Duodenal mucosa (tissue), 2 donors: ENCODE results near the gene FAM124A.
"Not testable (repeated sequence)": the region's sequence is repeated elsewhere in the genome, so short reads cannot be mapped to it uniquely, and the experiment has no call there.

Experiments
- H3K27ac ChIP-seq: one replicate; pipeline ENCODE4 v1.7.0; 2013; ENCODE audit warnings: low read depth, low read length
- H3K27me3 ChIP-seq, 2 donors: one replicate each; pipeline ENCODE4 v1.7.0; 2013; ENCODE audit warnings: low read length in 2 of 2, control low read depth in 1 of 2; ENCODE audit not compliant: insufficient read depth in 2 of 2, control insufficient read depth in 1 of 2
- H3K36me3 ChIP-seq, 2 donors: one replicate each; pipeline ENCODE4 v1.7.0; 2013; ENCODE audit warnings: low read length in 2 of 2, control low read depth in 1 of 2; ENCODE audit not compliant: insufficient read depth in 2 of 2, control insufficient read depth in 1 of 2
- H3K4me1 ChIP-seq, 2 donors: one replicate each; pipeline ENCODE4 v1.7.0; 2013; ENCODE audit warnings: low read length in 2 of 2, control low read depth in 1 of 2; ENCODE audit not compliant: insufficient read depth in 2 of 2, control insufficient read depth in 1 of 2
- H3K4me3 ChIP-seq, 2 donors: one replicate each; pipeline ENCODE4 v1.7.0; 2013; ENCODE audit warnings: low read length in 2 of 2, low read depth in 1 of 2
- H3K9ac ChIP-seq, 2 donors: one replicate each; pipeline ENCODE4 v1.7.0; 2013; ENCODE audit warnings: low read length in 2 of 2, low read depth in 1 of 2
- H3K9me3 ChIP-seq, 2 donors: one replicate each; pipeline ENCODE4 v1.7.0; 2013; ENCODE audit warnings: low read length in 2 of 2, control low read depth in 1 of 2; ENCODE audit not compliant: control insufficient read depth in 1 of 2

The FAM124A gene

GRCh38 chr13:51278426-51279130, 56.4 kb downstream of the FAM124A start:
- H3K27me3 ChIP-seq = peaks cover 0 to 4% of the 10 kb centered on the region in 2 donors
- H3K4me3 ChIP-seq = no peak overlapping the region
- H3K27ac ChIP-seq = no peak overlapping the region
- H3K36me3 ChIP-seq = no peaks in the 10 kb centered on the region
- H3K9ac ChIP-seq = no peak overlapping the region
- no peaks in the 10 kb centered on the region for H3K4me1 ChIP-seq
- H3K9me3 ChIP-seq = no peaks in the 10 kb centered on the region

- Histone ChIP-seq H3K27ac (no peak overlapping the region), H3K4me3 (no peak overlapping the region), H3K4me1 (no peaks in the 10 kb centered on the region), H3K27me3 (peaks cover 0 to 4% of the 10 kb centered on the region in 2 donors), H3K9me3 (no peaks in the 10 kb centered on the region), H3K36me3 (no peaks in the 10 kb centered on the region), H3K9ac (no peak overlapping the region)
Observed at GRCh38 chr13:51280379-51280940, 58.3 kb downstream of the FAM124A start.

- Histone ChIP-seq H3K9ac (no peak overlapping the region), H3K36me3 (no peaks in the 10 kb centered on the region), H3K9me3 (no peaks in the 10 kb centered on the region), H3K4me3 (no peak overlapping the region), H3K27me3 (peaks cover 0 to 4% of the 10 kb centered on the region in 2 donors), H3K4me1 (no peaks in the 10 kb centered on the region), H3K27ac (no peak overlapping the region)
Observed at GRCh38 chr13:51282322-51282721, 60.1 kb downstream of the FAM124A start.

- not testable (repeated sequence) for H3K27ac ChIP-seq, H3K4me3 ChIP-seq
Observed at GRCh38 chr13:51282923-51283322, 60.7 kb downstream of the FAM124A start.

GRCh38 chr13:51283371-51283770, 61.2 kb downstream of the FAM124A start:
- Histone ChIP-seq H3K4me1 (no peaks in the 10 kb centered on the region), H3K4me3 (no peak overlapping the region), H3K27me3 (peaks cover 0 to 4% of the 10 kb centered on the region in 2 donors), H3K9me3 (no peaks in the 10 kb centered on the region), H3K27ac (no peak overlapping the region), H3K36me3 (no peaks in the 10 kb centered on the region), H3K9ac (no peak overlapping the region)

More at GRCh38 chr13:51282923-51283322, 60.7 kb downstream of the FAM124A start:
- not testable (repeated sequence) for H3K9me3 ChIP-seq, H3K36me3 ChIP-seq, H3K27me3 ChIP-seq, H3K9ac ChIP-seq, H3K4me1 ChIP-seq

GRCh38 chr13:51284339-51284738, 62.1 kb downstream of the FAM124A start:
- Histone ChIP-seq H3K4me3 (no peak overlapping the region), H3K9me3 (no peaks in the 10 kb centered on the region), H3K27me3 (peaks cover 0 to 4% of the 10 kb centered on the region in 2 donors), H3K27ac (no peak overlapping the region), H3K9ac (no peak overlapping the region), H3K36me3 (no peaks in the 10 kb centered on the region), H3K4me1 (no peaks in the 10 kb centered on the region)

- H3K4me3 ChIP-seq = no peak overlapping the region
- no peaks in the 10 kb centered on the region for H3K36me3 ChIP-seq
- no peaks in the 10 kb centered on the region for H3K9me3 ChIP-seq
- no peaks in the 10 kb centered on the region for H3K4me1 ChIP-seq
- no peak overlapping the region for H3K27ac ChIP-seq
- no peaks in the 10 kb centered on the region for H3K27me3 ChIP-seq
- H3K9ac ChIP-seq = no peak overlapping the region
Observed at GRCh38 chr13:51286135-51287002, 64.2 kb downstream of the FAM124A start.

GRCh38 chr13:51287758-51288157, 65.6 kb downstream of the FAM124A start:
- no peaks in the 10 kb centered on the region for H3K4me1 ChIP-seq
- H3K4me3 ChIP-seq = no peak overlapping the region
- H3K9me3 ChIP-seq = no peaks in the 10 kb centered on the region
- H3K27me3 ChIP-seq = no peaks in the 10 kb centered on the region
- no peak overlapping the region for H3K9ac ChIP-seq
- H3K27ac ChIP-seq = no peak overlapping the region
- no peaks in the 10 kb centered on the region for H3K36me3 ChIP-seq

- H3K4me3 ChIP-seq, H3K36me3 ChIP-seq, H3K9ac ChIP-seq, H3K27me3 ChIP-seq, H3K4me1 ChIP-seq, H3K27ac ChIP-seq, H3K9me3 ChIP-seq: not testable (repeated sequence)
Observed at GRCh38 chr13:51288254-51288653, 66.1 kb downstream of the FAM124A start.

GRCh38 chr13:51291341-51291740, 69.1 kb downstream of the FAM124A start:
- Histone ChIP-seq H3K27ac (no peak overlapping the region), H3K4me3 (no peak overlapping the region), H3K4me1 (no peaks in the 10 kb centered on the region), H3K36me3 (no peaks in the 10 kb centered on the region), H3K9ac (no peak overlapping the region), H3K9me3 (no peaks in the 10 kb centered on the region), H3K27me3 (no peaks in the 10 kb centered on the region)
